ENCODE results near the gene SELENBP1.

The SELENBP1 gene

DNA sequence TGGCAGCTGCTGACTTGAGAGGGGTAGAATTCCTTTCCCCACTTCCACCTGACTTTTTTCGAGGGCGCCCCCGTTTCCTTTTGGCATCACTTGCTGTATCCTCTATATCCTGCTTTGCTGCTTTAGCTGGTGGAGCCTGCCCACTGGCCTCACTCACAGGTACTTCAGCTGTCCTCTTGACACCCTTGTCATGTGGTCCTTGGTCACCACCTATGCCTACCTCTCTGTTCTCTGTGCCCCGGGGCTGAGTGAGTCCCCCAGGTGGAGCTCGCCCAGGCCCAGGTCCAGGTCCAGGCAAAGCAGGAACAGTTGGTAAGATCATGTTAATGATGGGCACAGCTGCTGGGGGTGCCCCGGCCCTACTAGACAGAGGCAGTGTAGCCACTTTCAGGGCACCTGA, 29.9 kb downstream of the SELENBP1 start:
- FAIRE-seq (no peak), DNase-seq (ENCODE audit: insufficient read length, low spot score) (no peak)
- TF ChIP-seq, protein P1, sequence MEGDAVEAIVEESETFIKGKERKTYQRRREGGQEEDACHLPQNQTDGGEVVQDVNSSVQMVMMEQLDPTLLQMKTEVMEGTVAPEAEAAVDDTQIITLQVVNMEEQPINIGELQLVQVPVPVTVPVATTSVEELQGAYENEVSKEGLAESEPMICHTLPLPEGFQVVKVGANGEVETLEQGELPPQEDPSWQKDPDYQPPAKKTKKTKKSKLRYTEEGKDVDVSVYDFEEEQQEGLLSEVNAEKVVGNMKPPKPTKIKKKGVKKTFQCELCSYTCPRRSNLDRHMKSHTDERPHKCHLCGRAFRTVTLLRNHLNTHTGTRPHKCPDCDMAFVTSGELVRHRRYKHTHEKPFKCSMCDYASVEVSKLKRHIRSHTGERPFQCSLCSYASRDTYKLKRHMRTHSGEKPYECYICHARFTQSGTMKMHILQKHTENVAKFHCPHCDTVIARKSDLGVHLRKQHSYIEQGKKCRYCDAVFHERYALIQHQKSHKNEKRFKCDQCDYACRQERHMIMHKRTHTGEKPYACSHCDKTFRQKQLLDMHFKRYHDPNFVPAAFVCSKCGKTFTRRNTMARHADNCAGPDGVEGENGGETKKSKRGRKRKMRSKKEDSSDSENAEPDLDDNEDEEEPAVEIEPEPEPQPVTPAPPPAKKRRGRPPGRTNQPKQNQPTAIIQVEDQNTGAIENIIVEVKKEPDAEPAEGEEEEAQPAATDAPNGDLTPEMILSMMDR (IDR thresholded peaks at IDR 0.05; ENCODE audit: insufficient read depth, missing control alignments) = no peak

DNA sequence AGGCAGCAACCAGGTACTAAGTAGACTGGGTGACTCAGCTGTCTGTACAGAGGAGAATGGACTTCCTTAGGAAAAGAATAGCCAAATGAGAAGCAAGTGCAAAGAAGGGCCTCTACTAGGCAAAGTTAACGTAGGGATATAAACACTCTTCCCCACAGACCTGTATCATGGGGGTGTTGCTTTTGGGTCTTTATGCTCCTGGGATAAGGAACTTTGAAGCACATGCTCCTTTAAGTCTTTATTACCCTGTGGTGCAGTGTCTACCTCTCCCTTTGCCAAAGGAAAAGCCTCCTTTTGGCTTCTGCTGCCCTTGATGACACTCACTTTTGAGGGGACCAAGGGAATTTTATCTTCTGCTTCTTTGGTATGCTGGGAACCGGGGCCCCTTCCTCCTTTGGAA, 30.5 kb downstream of the SELENBP1 start:
- DNase-seq (ENCODE audit: insufficient read length, low spot score) = no peak
- no peak for FAIRE-seq

DNA sequence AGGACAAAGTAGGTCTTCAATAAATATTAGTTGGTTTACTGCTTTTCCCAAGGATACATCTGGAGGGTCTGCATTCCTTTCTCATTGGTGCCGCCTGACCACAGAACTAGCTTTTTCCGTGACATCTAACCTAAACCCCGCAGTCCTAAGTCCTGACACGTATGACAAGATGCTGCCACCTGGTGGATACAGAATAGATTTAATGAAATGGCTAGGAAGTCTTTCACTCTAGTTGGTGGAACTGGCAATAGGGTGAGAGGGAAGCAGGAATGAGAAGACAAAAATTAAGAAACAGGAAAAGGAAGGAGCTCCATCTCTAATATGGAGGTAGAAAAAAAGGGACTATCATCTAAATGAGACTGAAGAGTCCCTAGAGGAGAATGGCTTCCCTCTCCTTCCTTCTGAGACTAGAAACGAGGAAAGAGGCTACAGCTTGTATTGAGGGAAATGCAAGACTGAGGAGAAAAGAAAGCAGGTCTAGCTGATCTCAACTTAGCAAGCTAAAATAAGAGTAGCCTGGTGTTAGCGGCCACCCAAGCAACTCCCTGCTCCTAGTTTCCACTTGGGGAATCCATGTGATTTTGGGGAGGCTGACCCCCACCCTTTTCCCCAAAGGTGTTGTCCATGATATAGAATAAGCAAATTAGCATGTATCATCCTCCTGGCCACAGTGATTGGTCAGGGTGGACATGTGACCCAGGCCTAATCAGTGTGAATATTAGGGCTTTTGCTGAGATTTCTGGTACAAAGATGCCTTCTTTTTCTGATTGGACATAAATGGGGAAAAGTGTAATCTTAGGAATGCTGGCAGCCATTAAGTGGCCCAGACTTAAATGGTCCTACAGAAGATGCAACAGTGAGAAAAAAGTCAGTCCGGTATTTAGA, 31.4 kb downstream of the SELENBP1 start:
- DNase-seq (ENCODE audit: insufficient read length, low spot score) (no peak), FAIRE-seq (peak; percentile 89)
- TF ChIP-seq, protein P1 (IDR thresholded peaks at IDR 0.05; ENCODE audit: insufficient read depth, missing control alignments) = peak; percentile 96

More for the DNA sequence above, 30.5 kb downstream of the SELENBP1 start:
- TF ChIP-seq, protein P1 (IDR thresholded peaks at IDR 0.05; ENCODE audit: insufficient read depth, missing control alignments) = no peak

DNA sequence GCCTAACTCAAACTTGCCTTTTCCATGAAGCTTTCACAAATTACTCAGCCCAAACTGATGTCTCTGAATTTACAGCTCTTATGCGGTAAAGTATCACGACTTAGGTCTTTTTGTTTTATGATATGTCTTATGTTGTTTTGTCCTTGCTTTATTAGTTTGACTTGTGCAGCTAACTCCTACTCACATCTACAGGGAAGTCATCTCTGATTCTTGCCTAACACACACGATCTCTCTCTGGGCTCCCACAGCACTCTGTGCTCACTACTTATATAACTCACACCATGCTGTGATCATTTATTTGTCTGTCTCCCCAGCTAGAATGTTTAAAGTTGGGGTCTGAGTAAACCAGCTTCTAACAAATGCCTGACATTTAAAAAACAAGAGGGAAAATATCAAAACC, 35.9 kb downstream of the SELENBP1 start:
- TF ChIP-seq, protein P1 (IDR thresholded peaks at IDR 0.05; ENCODE audit: insufficient read depth, missing control alignments) = no peak
- DNase-seq (ENCODE audit: insufficient read length, low spot score) (no peak), FAIRE-seq (no peak)

DNA sequence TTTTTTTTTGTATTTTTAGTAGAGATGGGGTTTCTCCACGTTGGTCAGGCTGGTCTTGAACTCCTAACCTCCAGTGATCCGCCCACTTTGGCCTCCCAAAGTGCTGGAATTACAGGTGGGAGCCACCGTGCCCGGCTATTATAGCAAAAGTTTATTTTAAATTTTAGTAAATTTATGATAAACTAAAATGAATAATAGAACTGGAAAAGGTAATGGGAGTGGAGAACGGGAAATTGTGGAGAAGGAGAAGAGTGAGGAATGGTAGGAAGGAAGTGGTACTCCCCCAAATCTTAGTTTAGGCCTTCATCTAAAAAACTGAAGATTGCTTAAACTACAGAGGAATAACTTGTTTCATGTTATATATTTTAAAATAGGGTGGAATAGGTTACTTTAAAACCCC, 37.7 kb downstream of the SELENBP1 start:
- TF ChIP-seq, protein P1 (IDR thresholded peaks at IDR 0.05; ENCODE audit: insufficient read depth, missing control alignments) = no peak
- FAIRE-seq = no peak
- no peak for DNase-seq (ENCODE audit: insufficient read length, low spot score)

DNA sequence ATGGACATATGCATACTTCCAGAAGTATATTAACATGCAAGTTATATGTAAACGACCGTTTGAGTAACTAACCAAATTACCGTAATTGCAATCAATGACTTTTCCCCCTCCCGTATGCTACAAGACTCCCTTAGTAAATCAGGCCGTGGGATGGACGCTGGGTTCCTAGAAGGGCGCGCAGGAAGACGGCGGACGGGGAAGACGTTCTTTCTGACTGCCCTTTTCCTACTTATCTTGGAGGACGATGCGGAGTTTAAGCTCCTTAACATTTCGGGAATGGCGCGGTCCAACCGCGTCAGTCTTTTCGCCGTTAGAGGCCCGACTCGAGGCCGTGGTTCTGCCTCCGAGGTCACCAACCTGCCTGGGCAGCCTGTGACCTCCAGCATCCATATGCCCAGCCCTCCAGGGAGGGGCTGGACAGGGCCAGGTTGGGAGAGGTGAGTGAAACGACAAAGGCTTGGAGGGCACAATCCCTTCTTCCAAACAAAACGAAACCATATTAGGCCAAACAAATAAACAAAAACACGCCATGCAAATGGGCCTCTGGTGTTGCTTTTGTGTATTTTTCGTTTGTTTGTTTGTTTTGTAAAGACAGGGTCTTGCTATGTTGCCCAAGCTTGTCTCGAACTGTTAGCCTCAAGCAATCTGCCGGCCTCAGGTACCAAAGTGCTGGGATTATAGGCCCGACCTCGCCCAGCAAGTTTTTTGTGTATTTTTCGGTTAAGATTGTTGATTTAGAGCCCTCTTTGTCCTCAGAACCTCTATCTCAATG, 44.4 kb downstream of the SELENBP1 start:
- TF ChIP-seq, protein P1 (IDR thresholded peaks at IDR 0.05; ENCODE audit: insufficient read depth, missing control alignments) = no peak
- no peak for FAIRE-seq
- DNase-seq (ENCODE audit: insufficient read length, low spot score) = no peak
